GM21576 (cell line): ENCODE measurements around the gene ZNF20.

Source experiments
- ATAC-seq: cut with Tn5 transposase; IDR thresholded peaks from one replicate; pipeline ENCODE4 v1.9.1; 2021; ENCODE audit warnings: mild to moderate bottlenecking, moderate library complexity; ENCODE audit not compliant: unreplicated experiment

Gene ZNF20

DNA sequence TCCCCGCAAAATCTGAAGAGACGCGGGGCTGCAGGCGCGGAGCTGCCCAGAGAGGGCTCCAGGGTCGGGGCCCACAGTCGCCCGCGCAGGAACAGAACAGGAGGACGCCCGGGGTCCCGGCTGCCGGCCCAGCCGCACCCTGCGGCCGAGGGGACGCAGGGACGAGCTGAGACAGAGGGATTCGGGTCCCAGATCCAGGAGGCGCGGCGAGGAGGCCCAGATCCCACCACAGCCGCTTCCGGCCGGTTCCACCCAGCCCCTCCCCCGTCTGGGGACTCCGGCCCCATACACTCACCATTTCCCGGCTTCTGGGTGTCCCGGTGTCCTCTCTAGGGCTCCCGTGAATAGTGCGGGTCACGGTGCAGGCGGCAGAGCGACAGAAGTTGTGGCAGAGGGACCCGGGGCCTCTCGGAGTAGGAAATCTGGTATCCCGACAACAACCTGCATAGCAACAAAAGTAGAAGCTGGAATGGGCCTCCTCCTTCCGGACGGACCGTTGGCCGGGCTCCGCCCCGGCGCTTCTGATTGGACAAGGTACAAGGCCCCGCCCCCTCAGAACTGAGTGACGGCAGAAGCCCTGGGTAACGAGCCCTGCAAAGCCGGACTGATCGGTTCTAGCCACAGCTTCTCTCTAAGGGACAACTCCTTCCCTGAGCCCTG is at the start of gene ZNF20:
TSS of gene ZNF20 (minus strand) at position 466 of the 660 bp plus-strand sequence. CDS start at position 298, 168 bp downstream.
- peak; percentile 87 for ATAC-seq

- no peak for ATAC-seq
Observed at GRCh38 chr19:12187625-12188024, 47.5 kb upstream of the ZNF20 start.

DNA sequence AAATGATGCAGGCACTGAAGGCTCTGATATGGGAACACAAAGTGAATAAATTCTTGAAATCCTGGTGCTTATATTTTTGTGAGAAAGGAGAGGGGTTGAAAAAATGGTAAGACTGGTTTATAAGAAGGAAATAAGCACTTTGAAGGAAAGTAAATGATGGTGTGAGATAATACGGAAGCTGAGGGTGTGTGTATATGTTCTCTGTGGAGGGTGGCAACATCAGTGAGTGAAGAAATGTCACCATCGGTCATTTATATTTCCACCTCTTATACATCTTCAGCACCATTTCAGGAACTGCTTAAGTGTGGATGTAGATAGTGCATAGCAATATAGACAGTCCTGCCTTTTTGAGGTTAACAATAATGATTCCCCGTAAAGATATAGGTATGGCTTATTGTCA is 40.2 kb upstream of the ZNF20 start:
- no peak for ATAC-seq

DNA sequence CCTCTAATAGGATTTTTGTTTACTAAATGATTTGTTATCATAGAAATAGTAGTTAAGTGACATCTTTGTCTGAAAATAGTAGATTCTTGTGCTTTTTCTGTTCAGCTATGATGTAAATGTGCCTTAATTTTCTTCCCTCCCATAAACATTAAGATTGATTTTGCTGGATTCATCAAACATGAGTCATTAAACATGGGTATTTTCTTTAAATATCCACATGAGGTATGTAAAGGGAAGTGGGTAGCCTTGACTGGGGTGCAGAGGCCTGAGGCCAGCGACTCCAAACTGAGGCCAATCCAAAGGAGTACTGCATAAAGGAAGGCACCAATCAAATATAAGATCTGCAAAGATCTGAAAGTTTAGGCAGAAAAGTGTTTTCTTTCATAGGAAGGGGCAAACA is 26.5 kb upstream of the ZNF20 start:
- no peak for ATAC-seq

DNA sequence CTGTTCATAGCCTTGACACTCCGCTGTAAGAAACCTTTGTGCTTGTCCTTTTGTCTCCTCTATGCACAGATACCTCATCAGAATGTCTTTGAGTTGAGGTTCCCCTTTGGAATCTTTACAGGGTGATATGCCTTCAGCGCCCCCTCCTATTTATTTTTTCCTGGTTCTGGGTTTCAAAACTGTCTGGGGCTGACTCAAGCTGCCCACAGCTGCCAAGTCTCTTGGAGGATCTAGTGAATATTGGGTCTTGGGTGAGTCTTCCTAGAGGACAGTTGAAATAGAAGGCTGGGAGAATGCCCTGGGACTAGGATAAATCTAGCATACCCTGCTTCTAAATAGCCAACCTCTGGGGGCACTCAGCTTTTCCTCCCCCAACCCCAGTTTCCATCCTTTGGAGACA is 23.7 kb upstream of the ZNF20 start:
- no peak for ATAC-seq

- peak; percentile 95 for ATAC-seq
Observed at GRCh38 chr19:12162882-12163806, 23.0 kb upstream of the ZNF20 start, which contains the start of gene ZNF136. ZNF136 (plus strand) TSS chr19:12163096; CDS start chr19:12163204, 108 bp downstream.

DNA sequence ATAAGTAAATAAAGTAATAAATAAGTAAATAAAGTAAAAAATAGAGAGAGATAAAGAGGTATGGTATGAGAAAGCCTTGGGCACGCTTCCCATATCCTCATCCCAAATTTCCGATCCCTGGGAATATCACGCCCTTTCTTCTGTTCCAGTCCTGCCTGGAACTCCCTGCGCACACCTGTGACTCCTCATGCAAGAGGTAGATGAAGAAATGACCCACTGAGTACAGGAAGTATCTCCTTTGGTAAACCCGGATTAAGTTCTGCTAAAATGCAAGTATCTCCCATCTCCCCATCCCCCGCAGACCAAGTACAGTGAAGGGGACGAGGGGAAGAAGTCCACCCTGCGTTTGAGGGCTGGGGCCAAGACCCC is 22.3 kb upstream of the ZNF20 start:
- peak; percentile 9 for ATAC-seq

DNA sequence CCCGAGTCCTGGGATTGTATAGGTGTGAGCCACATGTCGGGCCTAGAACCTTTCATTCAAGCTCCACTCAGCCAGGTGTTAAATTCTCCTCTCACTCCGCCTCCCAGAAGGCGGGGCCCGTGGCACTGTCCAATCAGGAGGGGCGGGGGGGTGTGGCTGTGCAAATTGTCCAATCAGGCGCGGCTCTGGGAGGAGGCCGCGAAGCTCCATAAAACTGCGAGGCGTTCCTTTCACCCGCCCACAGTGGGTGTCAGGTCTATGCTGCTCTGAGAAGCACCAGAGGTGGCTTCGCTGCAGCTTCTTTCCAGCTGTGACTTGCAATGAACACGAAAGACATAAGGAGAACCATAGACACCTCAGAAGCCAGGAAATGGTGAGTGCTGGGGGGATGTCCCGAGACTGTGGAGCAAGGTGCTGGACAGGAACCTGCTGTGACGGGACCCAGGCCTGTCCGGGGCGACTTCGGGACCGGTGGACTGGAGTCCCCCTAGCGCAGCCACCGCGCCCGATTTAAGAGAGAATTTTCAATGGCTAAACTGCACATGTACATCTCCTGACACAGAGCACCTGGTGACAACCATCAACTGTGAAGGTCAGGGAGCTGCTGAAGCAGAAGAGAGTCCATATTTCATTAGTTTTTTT is 19.7 kb upstream of the ZNF20 start:
- no peak for ATAC-seq

GRCh38 chr19:12156223-12157058 is 16.3 kb upstream of the ZNF20 start, which contains the start of gene ZNF625:
ZNF625 (minus strand) TSS chr19:12156734; CDS start chr19:12156558, 176 bp downstream.
- peak; percentile 83 for ATAC-seq

- ATAC-seq: no peak
Observed at GRCh38 chr19:12155324-12155860, 15.2 kb upstream of the ZNF20 start.

DNA sequence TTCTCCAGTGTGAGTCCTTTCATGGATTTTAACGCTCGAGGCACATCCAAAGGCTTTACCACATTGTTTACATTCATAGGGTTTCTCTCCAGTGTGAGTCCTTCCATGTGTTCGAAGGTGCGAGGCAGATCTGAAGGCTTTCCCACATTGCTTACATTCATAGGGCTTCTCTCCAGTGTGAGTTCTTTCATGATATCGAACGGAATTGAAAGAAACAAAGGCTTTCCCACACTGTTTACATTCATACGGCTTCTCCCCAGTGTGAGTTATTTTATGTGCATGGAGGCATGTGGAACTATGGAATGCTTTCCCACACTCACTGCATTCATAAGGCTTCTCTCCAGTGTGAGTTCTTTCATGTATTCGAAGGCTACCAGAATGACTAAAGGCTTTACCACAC is 5.2 kb upstream of the ZNF20 start:
- ATAC-seq: no peak

DNA sequence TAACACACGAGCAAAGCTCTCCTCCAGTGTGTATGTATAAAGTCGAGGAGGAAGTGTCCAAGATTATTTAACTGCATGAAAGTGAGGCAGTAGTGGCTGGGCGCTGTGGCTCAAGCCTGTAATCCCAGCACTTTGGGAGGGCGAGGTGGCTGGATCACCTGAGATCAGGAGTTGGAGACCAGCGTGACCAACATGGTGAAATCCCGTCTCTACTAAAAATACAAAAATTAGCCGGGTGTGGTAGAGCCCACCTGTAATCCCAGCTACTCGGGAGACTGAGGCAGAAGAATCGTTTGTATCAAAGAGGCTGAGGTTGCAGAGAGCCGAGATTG is 1.2 kb upstream of the ZNF20 start:
- no peak for ATAC-seq

- ATAC-seq: no peak
Observed at GRCh38 chr19:12140545-12141404, 625 bp upstream of the ZNF20 start.

GRCh38 chr19:12139269-12139668 is 881 bp downstream of the ZNF20 start:
- ATAC-seq: no peak

GRCh38 chr19:12137221-12137940 is 2.8 kb downstream of the ZNF20 start:
- ATAC-seq: no peak

DNA sequence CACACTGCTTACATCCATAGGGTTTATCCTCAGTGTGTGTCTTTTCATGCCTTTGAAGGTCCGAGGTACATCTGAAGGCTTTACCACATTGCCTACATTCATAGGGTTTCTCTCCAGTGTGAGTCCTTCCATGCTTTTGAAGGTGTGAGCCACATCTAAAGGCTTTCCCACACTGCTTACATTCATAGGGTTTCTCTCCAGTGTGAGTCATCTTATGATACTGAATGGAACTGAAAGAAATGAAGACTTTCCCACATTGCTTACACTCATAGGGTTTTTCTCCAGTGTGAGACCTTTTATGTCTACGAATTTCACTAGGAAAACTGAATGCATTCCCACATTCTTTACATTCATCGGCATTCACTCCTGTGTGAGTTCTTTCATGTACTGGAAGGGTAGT is 7.1 kb downstream of the ZNF20 start:
- ATAC-seq: no peak

GRCh38 chr19:12126707-12127106 is 13.4 kb downstream of the ZNF20 start:
- no peak for ATAC-seq

DNA sequence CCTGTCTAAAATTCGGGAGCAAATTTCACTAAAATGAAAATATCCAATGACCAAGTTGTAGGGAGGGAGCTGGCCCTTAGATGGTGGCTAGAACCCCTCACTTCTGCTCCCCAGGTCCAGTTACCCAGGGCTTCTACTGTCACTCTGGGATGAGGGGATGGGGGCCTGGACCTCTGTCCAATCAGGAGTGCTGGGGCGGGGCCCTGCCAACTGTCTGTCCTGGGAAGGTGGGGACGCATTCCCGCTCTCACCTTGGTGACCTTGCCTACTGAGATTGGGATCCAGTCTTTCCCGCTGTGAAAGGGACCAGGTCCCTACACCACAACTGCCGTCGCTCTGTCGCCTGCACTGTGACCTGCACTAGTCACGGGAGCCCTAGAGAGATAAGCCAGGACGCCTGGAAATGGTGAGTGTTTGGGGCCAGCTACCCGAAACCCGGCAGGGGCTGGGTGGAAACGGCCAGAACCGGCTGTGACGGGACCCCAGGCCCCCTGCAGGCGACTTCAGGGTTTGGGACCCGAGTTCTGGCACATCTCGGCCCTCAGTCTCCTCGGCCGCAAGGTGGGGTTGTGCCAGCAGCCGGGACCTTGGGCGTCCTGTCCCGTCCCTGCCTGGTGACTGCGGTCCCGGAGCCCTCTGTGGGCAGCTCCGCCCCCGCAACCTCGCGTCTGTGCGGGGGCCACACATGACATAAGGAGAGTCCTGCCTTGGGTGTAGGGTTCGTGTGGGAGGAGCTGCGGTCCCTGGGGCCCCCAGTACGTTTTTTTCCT is 22.8 kb downstream of the ZNF20 start:
- no peak for ATAC-seq
